Colonic mucosa (tissue), 4 donors: ENCODE results near the gene PPP1R12B. TPM values are rescaled to one million over a fixed set of nuclear protein-coding genes. Genes with fewer than 3 reads are reported as not detected.

Experiments used
- DNase-seq: peaks from one replicate; pipeline ENCODE4 v3.0.0-alpha.2; 2020
- H3K27ac ChIP-seq: fragments of 200-600 bp; one replicate; pipeline ENCODE4 v1.8.0; 2021
- H3K27me3 ChIP-seq: fragments of 200-600 bp; one replicate; pipeline ENCODE4 v1.8.0; 2021
- H3K36me3 ChIP-seq: fragments of 200-600 bp; one replicate; pipeline ENCODE4 v1.8.0; 2021
- H3K4me1 ChIP-seq: fragments of 200-600 bp; one replicate; pipeline ENCODE4 v1.8.0; 2021; ENCODE audit warnings: mild to moderate bottlenecking
- H3K4me3 ChIP-seq: fragments of 200-600 bp; one replicate; pipeline ENCODE4 v1.8.0; 2021
- H3K9ac ChIP-seq, 2 donors: one replicate each; pipeline ENCODE4 v1.7.0; 2013; ENCODE audit warnings: control low read depth in 2 of 2, low read depth in 2 of 2, low read length in 2 of 2
- H3K9me3 ChIP-seq: fragments of 200-600 bp; one replicate; pipeline ENCODE4 v1.8.0; 2021
- intact Hi-C: fragments of 100-400 bp; cut with DNase I; formaldehyde crosslinking; loops from one replicate; pipeline ENCODE4 v1.14.1; 2022
- total RNA-seq, 2 donors: library from RNA; stranded (reverse); fragmentation: NEBNext Ultra II Directional in 1 of 2; extraction: Animal tissue kit (Norgen Biotek cat#: 25700) in 1 of 2; gene quantifications; one replicate each; pipeline ENCODE4 v1.2.1, GENCODE V29; 2021
- TF ChIP-seq, protein P1 (sequence below): fragments of 200-600 bp; IDR thresholded peaks from one replicate; pipeline ENCODE4 v1.8.0; 2022; ENCODE audit warnings: antibody characterized with exemption, mild to moderate bottlenecking
- donor health status: healthy.
- donor health status: DM: no; HTN: no; CAD: no.
- donor health status: DM: no; HTN: no; CAD: no.

PPP1R12B gene
- total RNA-seq, 2 donors from 2014 or later, result 41.1 to 125 TPM

DNA sequence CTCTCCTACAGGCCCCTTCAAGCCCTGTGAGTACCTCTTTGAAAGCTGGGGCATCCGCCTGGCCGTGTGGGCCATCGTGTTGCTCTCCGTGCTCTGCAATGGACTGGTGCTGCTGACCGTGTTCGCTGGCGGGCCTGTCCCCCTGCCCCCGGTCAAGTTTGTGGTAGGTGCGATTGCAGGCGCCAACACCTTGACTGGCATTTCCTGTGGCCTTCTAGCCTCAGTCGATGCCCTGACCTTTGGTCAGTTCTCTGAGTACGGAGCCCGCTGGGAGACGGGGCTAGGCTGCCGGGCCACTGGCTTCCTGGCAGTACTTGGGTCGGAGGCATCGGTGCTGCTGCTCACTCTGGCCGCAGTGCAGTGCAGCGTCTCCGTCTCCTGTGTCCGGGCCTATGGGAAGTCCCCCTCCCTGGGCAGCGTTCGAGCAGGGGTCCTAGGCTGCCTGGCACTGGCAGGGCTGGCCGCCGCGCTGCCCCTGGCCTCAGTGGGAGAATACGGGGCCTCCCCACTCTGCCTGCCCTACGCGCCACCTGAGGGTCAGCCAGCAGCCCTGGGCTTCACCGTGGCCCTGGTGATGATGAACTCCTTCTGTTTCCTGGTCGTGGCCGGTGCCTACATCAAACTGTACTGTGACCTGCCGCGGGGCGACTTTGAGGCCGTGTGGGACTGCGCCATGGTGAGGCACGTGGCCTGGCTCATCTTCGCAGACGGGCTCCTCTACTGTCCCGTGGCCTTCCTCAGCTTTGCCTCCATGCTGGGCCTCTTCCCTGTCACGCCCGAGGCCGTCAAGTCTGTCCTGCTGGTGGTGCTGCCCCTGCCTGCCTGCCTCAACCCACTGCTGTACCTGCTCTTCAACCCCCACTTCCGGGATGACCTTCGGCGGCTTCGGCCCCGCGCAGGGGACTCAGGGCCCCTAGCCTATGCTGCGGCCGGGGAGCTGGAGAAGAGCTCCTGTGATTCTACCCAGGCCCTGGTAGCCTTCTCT is 30.3 kb upstream of the PPP1R12B start:
- no peak for DNase-seq
- Histone ChIP-seq H3K36me3 (no peaks in the 10 kb centered on the region), H3K4me3 (no peak overlapping the region), H3K27me3 (no peaks in the 10 kb centered on the region), H3K9ac (no peak overlapping the region), H3K4me1 (no peaks in the 10 kb centered on the region), H3K27ac (no peak overlapping the region), H3K9me3 (no peaks in the 10 kb centered on the region)
- TF ChIP-seq, protein P1, sequence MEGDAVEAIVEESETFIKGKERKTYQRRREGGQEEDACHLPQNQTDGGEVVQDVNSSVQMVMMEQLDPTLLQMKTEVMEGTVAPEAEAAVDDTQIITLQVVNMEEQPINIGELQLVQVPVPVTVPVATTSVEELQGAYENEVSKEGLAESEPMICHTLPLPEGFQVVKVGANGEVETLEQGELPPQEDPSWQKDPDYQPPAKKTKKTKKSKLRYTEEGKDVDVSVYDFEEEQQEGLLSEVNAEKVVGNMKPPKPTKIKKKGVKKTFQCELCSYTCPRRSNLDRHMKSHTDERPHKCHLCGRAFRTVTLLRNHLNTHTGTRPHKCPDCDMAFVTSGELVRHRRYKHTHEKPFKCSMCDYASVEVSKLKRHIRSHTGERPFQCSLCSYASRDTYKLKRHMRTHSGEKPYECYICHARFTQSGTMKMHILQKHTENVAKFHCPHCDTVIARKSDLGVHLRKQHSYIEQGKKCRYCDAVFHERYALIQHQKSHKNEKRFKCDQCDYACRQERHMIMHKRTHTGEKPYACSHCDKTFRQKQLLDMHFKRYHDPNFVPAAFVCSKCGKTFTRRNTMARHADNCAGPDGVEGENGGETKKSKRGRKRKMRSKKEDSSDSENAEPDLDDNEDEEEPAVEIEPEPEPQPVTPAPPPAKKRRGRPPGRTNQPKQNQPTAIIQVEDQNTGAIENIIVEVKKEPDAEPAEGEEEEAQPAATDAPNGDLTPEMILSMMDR, result no peak
- intact Hi-C loops, result no loop called here

DNA sequence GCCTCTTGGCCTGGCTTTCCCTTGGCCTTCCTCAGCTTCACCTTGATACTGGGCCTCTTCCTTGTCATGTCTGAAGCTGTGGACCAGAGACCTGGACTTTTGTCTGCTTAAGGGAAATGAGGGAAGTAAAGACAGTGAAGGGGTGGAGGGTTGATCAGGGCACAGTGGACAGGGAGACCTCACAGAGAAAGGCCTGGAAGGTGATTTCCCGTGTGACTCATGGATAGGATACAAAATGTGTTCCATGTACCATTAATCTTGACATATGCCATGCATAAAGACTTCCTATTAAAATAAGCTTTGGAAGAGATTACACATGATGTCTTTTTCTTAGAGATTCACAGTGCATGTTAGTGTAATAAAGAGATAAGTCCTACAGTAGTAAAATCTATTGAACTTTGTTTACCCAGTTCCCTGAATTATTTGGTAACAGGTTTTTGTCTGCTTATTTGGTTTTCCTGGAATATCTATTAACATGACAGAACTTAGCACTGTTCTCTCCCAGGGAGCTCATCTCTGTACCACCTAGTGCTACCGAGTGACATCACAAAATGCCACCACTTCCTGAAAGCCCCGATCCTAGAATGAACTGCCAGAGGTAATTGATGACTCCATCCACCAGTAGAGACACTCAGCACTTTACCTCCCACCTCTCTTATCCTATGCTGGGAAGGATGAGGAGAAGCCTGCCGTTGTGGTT is 29.0 kb upstream of the PPP1R12B start:
- no peaks in the 10 kb centered on the region for H3K36me3 ChIP-seq
- H3K4me1 ChIP-seq, result no peaks in the 10 kb centered on the region
- no peak overlapping the region for H3K4me3 ChIP-seq
- TF ChIP-seq, protein P1, result no peak
- H3K27ac ChIP-seq, result no peak overlapping the region
- H3K27me3 ChIP-seq, result no peaks in the 10 kb centered on the region
- H3K9me3 ChIP-seq, result no peaks in the 10 kb centered on the region
- intact Hi-C loops, result loop anchor here (10.0 kb wide), 1 partner anchor 395 kb away; the partner anchor contains the start of gene SYT2
- H3K9ac ChIP-seq, result no peak overlapping the region
- DNase-seq, result no peak

DNA sequence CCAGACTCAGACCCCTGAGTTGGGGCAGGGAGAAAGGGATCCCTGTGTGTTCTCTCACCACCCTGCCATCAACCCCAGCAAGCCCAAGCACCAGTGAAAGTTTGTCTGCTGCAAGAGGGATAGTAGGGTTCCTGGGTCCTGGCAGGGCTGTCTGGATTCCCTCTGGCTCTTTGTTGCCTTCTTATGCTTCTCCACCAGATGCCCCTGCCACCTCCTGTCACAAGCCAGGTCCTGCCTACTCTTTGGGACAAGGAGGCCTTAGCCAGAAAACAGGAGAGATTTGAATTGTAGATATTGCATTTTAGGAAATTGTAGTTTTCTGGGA is 28.5 kb upstream of the PPP1R12B start:
- no peak for DNase-seq
- intact Hi-C loops, result loop anchor here (10.0 kb wide), 1 partner anchor 395 kb away; the partner anchor contains the start of gene SYT2
- no peaks in the 10 kb centered on the region for H3K9me3 ChIP-seq
- H3K4me1 ChIP-seq, result no peaks in the 10 kb centered on the region
- H3K27me3 ChIP-seq, result no peaks in the 10 kb centered on the region
- H3K36me3 ChIP-seq, result no peaks in the 10 kb centered on the region
- H3K27ac ChIP-seq, result no peak overlapping the region
- no peak overlapping the region for H3K4me3 ChIP-seq
- H3K9ac ChIP-seq, result no peak overlapping the region
- TF ChIP-seq, protein P1, result no peak

DNA sequence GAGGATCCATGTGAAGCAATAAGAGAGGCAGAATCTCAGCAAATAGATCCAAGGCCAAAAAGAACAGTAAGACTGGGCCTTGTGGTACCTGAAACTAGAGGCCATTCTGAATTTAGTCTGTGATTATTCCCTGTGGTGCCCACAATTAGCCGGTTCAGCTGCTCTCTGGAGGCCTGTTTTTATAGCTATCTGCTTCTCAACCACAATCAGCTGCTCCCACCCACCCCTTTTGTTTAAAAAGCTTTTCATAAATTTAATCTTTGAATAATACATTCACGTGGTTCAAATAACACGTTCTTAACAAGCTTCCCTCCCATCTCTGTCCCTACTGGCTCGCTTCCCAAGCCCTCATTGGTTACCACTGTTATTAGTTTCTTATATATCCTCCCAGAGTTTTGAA is 24.8 kb upstream of the PPP1R12B start:
- H3K36me3 ChIP-seq, result no peaks in the 10 kb centered on the region
- no peaks in the 10 kb centered on the region for H3K9me3 ChIP-seq
- H3K27me3 ChIP-seq, result no peaks in the 10 kb centered on the region
- H3K4me1 ChIP-seq, result no peaks in the 10 kb centered on the region
- intact Hi-C loops, result loop anchor here (10.0 kb wide), 1 partner anchor 391 kb away; the partner anchor contains the start of gene SYT2
- TF ChIP-seq, protein P1, result no peak
- no peak overlapping the region for H3K9ac ChIP-seq
- H3K4me3 ChIP-seq, result no peak overlapping the region
- H3K27ac ChIP-seq, result no peak overlapping the region
- no peak for DNase-seq

- H3K27ac ChIP-seq, result no peak overlapping the region
- H3K4me1 ChIP-seq, result no peaks in the 10 kb centered on the region
- intact Hi-C loops, result loop anchor here (10.0 kb wide), 1 partner anchor 390 kb away; the partner anchor contains the start of gene SYT2
- no peaks in the 10 kb centered on the region for H3K36me3 ChIP-seq
- H3K9me3 ChIP-seq, result no peaks in the 10 kb centered on the region
- TF ChIP-seq, protein P1, result no peak
- no peak overlapping the region for H3K4me3 ChIP-seq
- H3K9ac ChIP-seq, result no peak overlapping the region
- H3K27me3 ChIP-seq, result no peaks in the 10 kb centered on the region
- DNase-seq, result no peak
These were observed 23.9 kb upstream of the PPP1R12B start for GRCh38 chr1:202324646-202325045.
